GM18909 (cell line): ENCODE results near the gene KLK11.

Source experiments
- ATAC-seq: cut with Tn5 transposase; IDR thresholded peaks from one replicate; pipeline ENCODE4 v1.9.1; 2021; ENCODE audit warnings: mild to moderate bottlenecking; ENCODE audit not compliant: unreplicated experiment, poor library complexity

KLK11 gene

GRCh38 chr19:51030631-51031030 lies 4.2 kb upstream of the KLK11 start:
- ATAC-seq, result no peak

DNA sequence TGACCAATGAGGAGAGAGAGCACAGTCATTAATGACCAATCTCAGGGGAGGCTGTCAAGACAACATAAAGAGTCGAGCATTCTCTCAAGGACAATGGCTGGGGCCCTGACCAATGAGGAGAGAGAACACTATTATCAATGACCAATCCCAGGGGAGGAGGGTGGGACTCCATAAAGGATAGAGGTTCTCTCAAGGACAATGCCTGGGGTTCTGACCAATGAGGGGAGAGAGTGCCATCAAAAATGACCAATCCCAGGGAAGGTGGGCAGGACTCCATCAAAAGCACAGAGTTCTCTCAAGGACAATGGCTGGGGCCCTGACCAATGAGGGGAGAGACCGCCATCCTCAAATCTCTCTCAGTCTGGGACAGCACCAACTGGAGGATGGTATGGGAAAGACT lies 3.3 kb upstream of the KLK11 start:
- no peak for ATAC-seq

- no peak for ATAC-seq
These were observed 1.5 kb upstream of the KLK11 start for GRCh38 chr19:51027873-51028272.

- no peak for ATAC-seq
These were observed 850 bp upstream of the KLK11 start for GRCh38 chr19:51027126-51027806.

- no peak for ATAC-seq
These were observed 435 bp downstream of the KLK11 start for GRCh38 chr19:51025809-51026553.

DNA sequence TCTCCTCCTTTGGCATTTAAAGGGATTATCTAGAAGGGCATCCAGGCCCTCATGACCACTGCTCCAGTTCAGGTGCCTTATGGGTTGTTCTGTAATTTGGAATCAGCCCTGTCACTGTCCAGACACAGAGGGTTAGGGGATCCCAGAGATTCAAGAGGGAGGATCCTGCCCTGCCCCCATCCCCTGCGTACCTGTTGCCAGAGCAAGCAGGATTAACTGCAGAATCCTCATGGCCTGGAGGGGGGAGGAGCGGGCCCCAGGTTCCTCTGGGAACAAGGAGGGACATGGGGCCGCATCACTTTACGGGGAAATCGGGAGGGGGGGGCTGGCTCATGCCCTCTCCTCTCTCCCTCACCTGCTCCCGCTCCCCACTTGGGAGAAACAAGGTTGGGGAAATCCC lies 1.0 kb downstream of the KLK11 start:
- no peak for ATAC-seq

GRCh38 chr19:51024924-51025323 lies 1.5 kb downstream of the KLK11 start:
- ATAC-seq, result no peak

- no peak for ATAC-seq
These were observed 2.5 kb downstream of the KLK11 start for GRCh38 chr19:51023946-51024345.

- ATAC-seq, result no peak
These were observed 3.9 kb downstream of the KLK11 start for GRCh38 chr19:51022526-51022925.

GRCh38 chr19:51020988-51021651 lies 5.3 kb downstream of the KLK11 start:
- ATAC-seq, result no peak

- ATAC-seq, result no peak
These were observed 6.9 kb downstream of the KLK11 start, which contains the start of gene KLK10 for GRCh38 chr19:51019544-51019925. KLK10 (minus strand) TSS chr19:51019709; CDS start chr19:51019130, 579 bp downstream.

GRCh38 chr19:51018745-51019543 lies 7.5 kb downstream of the KLK11 start:
- no peak for ATAC-seq

DNA sequence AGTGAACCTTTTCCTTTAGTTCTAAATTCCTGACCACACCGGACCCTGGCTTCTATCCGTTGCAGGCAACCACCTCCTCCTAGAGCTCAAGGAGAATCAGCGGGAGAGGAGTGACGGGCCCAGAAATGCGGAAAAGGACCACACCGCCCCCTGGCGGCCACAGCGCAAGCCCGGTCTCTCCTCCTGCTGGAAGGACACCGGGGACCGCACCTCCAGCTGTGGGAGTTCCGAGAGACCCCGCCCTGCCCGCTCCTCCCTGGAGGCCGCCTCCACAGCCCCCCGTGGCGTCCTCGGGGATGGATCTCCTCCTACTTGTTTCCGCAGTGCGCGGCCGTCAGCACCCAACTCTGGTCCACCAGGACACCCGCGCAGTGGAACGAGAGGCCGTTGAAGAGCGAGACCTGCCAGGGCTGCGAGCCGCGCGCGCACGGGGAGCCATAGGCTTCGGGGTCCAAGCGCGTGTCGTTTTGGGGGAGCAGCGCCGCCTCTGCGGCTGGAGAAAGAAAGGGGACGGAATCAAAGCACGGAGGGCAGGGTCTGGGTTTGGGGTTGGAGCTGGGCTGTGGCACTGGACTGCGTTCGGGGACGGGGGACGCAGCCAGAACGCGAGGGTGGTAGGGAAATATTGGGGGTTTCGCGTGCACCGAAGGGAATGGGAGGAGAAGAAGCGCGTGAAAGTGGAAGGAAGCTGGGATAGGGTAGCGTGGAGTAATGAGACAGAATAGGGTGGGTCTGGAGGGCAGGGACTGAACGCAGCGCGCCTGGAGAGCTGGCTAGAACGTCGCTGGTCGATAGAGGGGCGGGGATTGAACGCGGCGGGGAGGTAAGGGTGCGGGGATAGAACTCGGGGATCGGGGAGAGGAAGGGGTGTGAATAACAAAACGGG lies 9.4 kb downstream of the KLK11 start:
- ATAC-seq, result no peak

DNA sequence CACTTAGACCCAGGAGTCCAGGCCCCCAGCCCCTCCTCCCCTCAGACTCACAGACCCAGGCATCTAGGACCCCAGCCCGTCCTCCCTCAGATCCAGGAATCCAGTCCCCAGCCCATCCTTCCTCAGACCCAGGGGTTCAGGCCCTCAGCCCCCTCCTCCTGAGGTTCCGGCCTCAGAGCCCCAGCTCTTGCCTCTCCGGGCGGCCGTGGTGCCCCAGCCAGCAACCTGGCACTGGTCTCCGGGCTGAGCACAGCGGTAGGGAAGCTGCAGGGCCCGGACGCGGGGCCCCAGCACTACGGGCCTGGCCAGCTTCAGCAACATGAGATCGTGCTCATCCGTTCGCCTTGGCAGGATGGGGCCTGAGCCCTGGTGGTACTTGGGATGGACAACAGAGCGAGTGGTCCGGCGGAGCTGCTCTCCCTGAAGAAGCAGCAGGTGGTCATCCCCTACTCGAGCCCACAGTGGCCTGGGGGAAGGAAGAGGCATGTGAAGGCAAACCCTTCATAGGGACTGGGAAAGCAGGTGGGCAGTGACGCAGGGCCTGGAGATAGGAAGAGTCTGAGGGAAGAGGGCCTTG lies 10.6 kb downstream of the KLK11 start:
- ATAC-seq, result no peak

DNA sequence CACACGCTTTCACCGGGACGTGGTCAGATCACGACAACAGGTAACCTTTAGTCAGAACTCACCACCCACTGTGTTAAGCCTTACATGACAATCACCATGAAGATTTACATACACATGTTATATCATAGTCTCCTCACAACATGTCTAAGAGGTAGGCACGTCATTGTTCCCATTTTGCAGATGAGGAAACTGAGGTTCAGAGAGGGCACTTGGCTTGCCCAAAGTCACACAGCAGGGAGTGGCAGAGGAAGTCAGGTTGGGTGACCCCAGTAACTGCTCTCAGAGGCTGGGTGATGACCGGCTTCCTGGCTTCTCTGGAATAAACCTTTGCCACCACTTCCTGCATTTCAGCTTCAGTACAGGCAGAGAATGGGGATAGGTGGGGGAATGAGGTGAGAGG lies 12.2 kb downstream of the KLK11 start:
- no peak for ATAC-seq

- ATAC-seq, result no peak
These were observed 13.7 kb downstream of the KLK11 start for GRCh38 chr19:51012661-51013190.

- no peak for ATAC-seq
These were observed 16.2 kb downstream of the KLK11 start for GRCh38 chr19:51010066-51010795.
